Measurements from ENCODE around the gene CHPT1.

The CHPT1 gene

DNA sequence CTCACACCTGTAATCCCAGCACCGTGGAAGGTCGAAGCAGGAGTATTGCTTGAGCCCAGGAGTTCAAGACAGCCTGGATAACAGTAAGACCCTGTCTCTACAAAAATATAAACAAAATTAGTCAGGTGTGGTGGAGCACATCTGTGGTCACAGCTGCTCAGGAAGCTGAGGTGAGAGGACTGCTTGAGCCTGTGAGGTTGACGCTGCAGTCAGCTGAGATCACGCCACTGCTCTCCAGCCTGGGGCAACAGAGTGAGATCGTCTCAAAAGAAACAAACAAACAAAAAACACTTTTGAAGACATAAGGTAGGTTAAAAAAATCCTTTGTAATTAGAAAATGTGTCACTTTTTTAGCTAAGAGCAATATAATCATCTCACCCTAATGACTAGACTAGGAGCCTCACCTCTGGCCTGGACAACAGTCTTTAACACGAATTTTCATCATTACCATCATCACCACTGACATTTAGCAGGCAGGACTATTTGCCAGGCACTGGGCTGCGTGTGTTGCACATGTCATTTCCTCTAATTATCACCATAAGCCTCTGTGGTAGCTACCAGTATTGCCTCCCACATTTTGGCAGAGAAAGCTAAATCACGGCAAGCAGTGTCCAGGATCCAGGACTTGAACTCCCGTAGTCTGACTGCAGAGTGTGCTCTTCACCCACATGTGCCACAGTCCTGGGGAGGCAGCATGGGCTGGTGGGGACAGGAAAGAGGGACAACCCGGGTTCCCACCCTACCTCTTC is 46.5 kb downstream of the CHPT1 start:
- H3K4me3 ChIP-seq (ENCODE audit: low read length) = no peak overlapping the region
- TF ChIP-seq, protein P1, sequence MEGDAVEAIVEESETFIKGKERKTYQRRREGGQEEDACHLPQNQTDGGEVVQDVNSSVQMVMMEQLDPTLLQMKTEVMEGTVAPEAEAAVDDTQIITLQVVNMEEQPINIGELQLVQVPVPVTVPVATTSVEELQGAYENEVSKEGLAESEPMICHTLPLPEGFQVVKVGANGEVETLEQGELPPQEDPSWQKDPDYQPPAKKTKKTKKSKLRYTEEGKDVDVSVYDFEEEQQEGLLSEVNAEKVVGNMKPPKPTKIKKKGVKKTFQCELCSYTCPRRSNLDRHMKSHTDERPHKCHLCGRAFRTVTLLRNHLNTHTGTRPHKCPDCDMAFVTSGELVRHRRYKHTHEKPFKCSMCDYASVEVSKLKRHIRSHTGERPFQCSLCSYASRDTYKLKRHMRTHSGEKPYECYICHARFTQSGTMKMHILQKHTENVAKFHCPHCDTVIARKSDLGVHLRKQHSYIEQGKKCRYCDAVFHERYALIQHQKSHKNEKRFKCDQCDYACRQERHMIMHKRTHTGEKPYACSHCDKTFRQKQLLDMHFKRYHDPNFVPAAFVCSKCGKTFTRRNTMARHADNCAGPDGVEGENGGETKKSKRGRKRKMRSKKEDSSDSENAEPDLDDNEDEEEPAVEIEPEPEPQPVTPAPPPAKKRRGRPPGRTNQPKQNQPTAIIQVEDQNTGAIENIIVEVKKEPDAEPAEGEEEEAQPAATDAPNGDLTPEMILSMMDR (IDR thresholded peaks at IDR 0.05; ENCODE audit: insufficient read depth, low read depth, low read length, missing control alignments) = no peak
- no peak for DNase-seq (ENCODE audit: low read depth)

DNA sequence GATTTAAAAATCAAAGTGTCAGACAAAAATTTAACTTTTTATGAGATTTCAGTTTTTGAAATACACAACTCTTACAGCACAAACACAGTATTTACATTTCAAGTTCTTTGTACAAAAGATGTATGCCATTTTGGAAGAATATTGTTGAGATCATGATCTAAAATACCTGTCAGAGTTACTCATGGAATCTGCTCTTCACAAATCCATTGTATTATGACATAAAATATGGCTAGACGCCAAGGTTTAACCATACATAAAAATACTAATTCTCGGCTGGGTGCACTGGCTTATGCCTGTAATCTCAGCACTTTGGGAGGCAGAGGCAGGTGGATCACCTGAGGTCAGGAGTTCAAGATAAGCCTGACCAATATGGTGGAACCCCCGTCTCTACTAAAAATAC is 48.0 kb downstream of the CHPT1 start:
- H3K4me3 ChIP-seq (ENCODE audit: low read length) = no peak overlapping the region
- TF ChIP-seq, protein P1 (IDR thresholded peaks at IDR 0.05; ENCODE audit: insufficient read depth, low read depth, low read length, missing control alignments) = no peak
- DNase-seq (ENCODE audit: low read depth) = peak; percentile 57

DNA sequence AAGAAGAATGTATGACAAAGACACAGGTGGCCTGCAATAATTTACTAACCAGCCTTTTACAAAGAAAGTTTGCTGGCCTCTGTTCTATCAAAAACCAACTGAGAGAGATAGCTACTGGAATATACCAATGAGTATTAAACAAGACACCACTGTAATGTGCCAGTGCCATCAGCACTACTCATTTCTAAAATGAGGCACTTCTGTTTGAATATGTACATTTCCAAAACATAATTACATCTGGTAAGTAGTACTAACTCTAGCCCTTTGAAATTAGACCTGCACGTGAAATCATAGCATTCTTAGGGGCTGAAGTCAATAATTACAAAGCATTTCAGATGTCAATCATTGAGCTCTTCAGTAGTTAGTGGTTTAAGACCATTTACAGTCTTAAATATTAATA is 48.8 kb downstream of the CHPT1 start:
- TF ChIP-seq, protein P1 (IDR thresholded peaks at IDR 0.05; ENCODE audit: insufficient read depth, low read depth, low read length, missing control alignments) = no peak
- DNase-seq (ENCODE audit: low read depth) = no peak
- no peak overlapping the region for H3K4me3 ChIP-seq (ENCODE audit: low read length)

DNA sequence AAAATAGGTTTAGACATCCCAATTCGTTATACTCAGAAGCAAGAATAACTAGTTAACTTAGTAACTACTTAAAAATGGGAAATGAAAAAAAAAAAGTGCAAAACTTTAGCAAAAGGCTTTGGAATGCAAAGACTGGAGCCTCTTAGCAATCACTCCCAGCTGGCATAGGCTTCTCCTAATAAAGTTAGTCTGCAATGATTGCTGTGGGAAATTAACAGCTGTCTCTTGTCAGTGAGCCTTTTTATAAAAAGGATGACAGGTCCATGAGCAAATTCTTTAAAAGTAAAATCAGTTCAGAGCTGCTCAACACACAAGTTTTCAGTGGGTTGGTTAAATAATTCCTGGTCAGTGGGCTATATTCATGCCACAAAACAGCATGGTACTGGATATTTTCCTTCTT is 49.2 kb downstream of the CHPT1 start:
- TF ChIP-seq, protein P1 (IDR thresholded peaks at IDR 0.05; ENCODE audit: insufficient read depth, low read depth, low read length, missing control alignments) = no peak
- no peak for DNase-seq (ENCODE audit: low read depth)
- no peak overlapping the region for H3K4me3 ChIP-seq (ENCODE audit: low read length)

DNA sequence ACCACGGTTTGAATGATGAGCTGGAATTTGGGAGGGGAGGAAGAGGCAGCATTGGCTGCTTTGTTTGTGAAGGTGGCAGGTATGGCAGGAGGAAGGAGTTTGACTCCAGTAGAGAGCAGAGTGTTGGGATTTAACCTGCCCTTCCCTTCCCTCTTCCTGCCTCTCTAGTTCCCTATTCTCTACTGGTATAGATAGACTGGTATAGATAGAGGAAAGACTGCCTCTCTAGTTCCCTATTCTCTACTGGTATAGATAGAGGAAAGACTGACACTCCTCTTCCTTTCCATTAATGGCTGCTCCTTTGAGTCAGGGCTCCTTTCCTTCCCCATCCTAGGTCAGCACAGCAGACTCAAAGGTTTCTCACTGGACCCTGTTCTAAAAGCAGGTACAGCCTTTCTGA is 50.3 kb downstream of the CHPT1 start:
- TF ChIP-seq, protein P1 (IDR thresholded peaks at IDR 0.05; ENCODE audit: insufficient read depth, low read depth, low read length, missing control alignments) = no peak
- DNase-seq (ENCODE audit: low read depth) = no peak
- no peak overlapping the region for H3K4me3 ChIP-seq (ENCODE audit: low read length)

DNA sequence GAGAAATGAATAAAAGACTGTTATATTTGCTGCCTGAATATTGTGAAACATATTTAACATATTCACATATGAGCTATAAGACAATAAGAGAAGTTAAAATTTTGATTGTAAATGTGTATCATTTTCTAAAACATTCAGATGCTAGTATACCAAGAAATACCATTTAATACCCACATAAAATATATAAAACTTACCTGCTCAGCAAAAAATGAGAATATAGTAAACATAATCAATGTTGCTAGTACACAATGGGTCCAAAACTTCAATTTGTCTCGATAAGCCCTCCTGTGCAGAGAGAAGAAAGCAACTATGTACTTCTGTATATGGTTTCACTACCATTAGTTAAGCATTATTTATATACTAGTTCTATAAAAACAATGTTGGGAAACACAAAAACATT is 51.5 kb downstream of the CHPT1 start:
- TF ChIP-seq, protein P1 (IDR thresholded peaks at IDR 0.05; ENCODE audit: insufficient read depth, low read depth, low read length, missing control alignments) = no peak
- no peak overlapping the region for H3K4me3 ChIP-seq (ENCODE audit: low read length)
- DNase-seq (ENCODE audit: low read depth) = no peak

DNA sequence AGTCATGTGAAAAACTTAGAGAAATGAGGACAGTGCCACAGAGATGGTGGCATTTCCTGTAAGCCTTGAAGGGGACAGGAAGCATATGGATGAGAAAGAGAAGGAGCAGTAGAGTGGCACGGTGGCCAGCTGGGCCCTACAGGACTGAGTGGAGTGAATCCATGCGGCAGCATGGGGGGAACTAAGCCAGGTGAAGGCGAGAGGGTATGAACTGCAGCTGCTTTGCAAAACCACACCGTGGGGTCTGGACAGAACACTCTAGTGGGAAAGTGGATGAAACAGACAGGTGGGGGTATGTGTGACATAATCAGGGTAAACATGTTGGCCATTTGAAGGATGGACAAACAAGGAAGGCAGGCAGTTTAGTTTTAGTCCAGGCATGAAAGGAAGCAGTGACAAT is 52.2 kb downstream of the CHPT1 start:
- H3K4me3 ChIP-seq (ENCODE audit: low read length) = no peak overlapping the region
- TF ChIP-seq, protein P1 (IDR thresholded peaks at IDR 0.05; ENCODE audit: insufficient read depth, low read depth, low read length, missing control alignments) = no peak
- no peak for DNase-seq (ENCODE audit: low read depth)
